ENCODE measurements around the gene MORC2. TPM values are rescaled to one million over a fixed set of nuclear protein-coding genes. Genes with fewer than 3 reads are reported as not detected.

MORC2 gene
- total and polyA plus RNA-seq, 10 of the 15 experiments (the other 5 are each of a cell fraction or from before 2014, with no cell fraction given) = 1.7 to 16.3 (median 9.0) TPM

DNA sequence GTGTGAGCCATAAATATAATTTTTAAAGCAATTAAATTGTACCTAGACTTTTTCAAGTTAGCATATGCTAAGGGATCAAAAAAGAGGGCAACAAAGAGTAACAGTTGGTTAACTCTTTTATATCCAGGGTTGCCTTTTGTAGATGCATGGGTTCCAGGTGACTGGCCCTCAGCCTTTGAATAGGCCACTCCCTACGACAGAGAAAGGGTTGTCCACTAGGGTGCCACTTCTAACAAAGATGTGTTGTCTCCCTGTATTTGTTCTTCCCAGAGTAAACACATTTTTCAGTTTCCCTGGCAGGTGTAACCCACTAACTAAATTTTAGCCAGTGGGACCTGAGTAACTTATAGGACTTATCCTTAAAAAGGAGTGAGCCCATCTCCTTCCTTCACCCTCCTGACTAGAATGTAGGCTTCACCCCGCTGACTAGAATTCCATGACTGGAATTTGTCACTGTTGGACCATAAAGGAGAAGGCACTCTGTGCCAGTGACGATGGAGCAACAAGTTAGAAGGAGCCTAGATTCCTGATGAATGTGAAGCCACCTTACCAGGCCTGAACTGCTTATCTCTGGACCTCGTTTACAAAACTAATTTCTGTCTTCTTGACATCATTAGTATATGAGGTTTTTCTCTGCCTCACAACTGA lies 17.1 kb upstream of the MORC2 start:
- Histone ChIP-seq H3K36me3 (ENCODE audit: control insufficient read depth in 2 of 2, insufficient read depth in 2 of 2, low read length in 1 of 2) (no peaks in the 10 kb centered on the region), H3K9ac (ENCODE audit: control insufficient read depth, insufficient read depth, low read length) (no peak overlapping the region), H3K27me3 (replicated peaks in 1 of 2; ENCODE audit: control insufficient read depth in 2 of 2, insufficient read depth in 2 of 2, low read length in 1 of 2) (no peaks in the 10 kb centered on the region; a peak in 1 of 4 replicates), H3K4me1 (ENCODE audit: control insufficient read depth, insufficient read depth, low read length) (no peaks in the 10 kb centered on the region), H3K4me2 (ENCODE audit: control insufficient read depth, insufficient read depth) (no peak overlapping the region), H3K9me3 (replicated peaks; ENCODE audit: control insufficient read depth, insufficient read depth, low read length) (no peaks in the 10 kb centered on the region), H3K27ac (ENCODE audit: control insufficient read depth, insufficient read depth) (no peak overlapping the region), H3K79me2 (ENCODE audit: control insufficient read depth, insufficient read depth, low read length) (no peaks in the 10 kb centered on the region), H2AFZ (ENCODE audit: control insufficient read depth, low read depth, low read length) (no peak overlapping the region), H4K20me1 (ENCODE audit: control insufficient read depth, insufficient read depth) (no peaks in the 10 kb centered on the region), H3K4me3 (no peak overlapping the region)
- ChIA-PET RAD21 (ENCODE audit: unreplicated experiment) (no interaction called here), SMC1A (ENCODE audit: uncharacterized antibody, unreplicated experiment) (no interaction called here), POLR2A (no interaction called here), CTCF (no interaction called here)
- ATAC-seq = no peak
- no peak for FAIRE-seq
- intact Hi-C loops (cut with micrococcal nuclease; ENCODE audit: unreplicated experiment) = no loop called here
- WGBS (ENCODE audit: insufficient coverage, insufficient replicate concordance, low lambda C conversion rate, missing lambda C conversion rate) = 64% methylated on average over 4 of the region's 4 CpGs
- TF ChIP-seq BCL11A (IDR thresholded peaks at IDR 0.05; ENCODE audit: low read depth, low read length) = no peak
- TF ChIP-seq CREB1 (IDR thresholded peaks at IDR 0.05; ENCODE audit: low read depth) = no peak
- TF ChIP-seq, protein P1, sequence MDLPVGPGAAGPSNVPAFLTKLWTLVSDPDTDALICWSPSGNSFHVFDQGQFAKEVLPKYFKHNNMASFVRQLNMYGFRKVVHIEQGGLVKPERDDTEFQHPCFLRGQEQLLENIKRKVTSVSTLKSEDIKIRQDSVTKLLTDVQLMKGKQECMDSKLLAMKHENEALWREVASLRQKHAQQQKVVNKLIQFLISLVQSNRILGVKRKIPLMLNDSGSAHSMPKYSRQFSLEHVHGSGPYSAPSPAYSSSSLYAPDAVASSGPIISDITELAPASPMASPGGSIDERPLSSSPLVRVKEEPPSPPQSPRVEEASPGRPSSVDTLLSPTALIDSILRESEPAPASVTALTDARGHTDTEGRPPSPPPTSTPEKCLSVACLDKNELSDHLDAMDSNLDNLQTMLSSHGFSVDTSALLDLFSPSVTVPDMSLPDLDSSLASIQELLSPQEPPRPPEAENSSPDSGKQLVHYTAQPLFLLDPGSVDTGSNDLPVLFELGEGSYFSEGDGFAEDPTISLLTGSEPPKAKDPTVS (IDR thresholded peaks at IDR 0.05; ENCODE audit: low read depth, low read length) = no peak
- TF ChIP-seq, protein P2, sequence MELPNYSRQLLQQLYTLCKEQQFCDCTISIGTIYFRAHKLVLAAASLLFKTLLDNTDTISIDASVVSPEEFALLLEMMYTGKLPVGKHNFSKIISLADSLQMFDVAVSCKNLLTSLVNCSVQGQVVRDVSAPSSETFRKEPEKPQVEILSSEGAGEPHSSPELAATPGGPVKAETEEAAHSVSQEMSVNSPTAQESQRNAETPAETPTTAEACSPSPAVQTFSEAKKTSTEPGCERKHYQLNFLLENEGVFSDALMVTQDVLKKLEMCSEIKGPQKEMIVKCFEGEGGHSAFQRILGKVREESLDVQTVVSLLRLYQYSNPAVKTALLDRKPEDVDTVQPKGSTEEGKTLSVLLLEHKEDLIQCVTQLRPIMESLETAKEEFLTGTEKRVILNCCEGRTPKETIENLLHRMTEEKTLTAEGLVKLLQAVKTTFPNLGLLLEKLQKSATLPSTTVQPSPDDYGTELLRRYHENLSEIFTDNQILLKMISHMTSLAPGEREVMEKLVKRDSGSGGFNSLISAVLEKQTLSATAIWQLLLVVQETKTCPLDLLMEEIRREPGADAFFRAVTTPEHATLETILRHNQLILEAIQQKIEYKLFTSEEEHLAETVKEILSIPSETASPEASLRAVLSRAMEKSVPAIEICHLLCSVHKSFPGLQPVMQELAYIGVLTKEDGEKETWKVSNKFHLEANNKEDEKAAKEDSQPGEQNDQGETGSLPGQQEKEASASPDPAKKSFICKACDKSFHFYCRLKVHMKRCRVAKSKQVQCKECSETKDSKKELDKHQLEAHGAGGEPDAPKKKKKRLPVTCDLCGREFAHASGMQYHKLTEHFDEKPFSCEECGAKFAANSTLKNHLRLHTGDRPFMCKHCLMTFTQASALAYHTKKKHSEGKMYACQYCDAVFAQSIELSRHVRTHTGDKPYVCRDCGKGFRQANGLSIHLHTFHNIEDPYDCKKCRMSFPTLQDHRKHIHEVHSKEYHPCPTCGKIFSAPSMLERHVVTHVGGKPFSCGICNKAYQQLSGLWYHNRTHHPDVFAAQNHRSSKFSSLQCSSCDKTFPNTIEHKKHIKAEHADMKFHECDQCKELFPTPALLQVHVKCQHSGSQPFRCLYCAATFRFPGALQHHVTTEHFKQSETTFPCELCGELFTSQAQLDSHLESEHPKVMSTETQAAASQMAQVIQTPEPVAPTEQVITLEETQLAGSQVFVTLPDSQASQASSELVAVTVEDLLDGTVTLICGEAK (IDR thresholded peaks at IDR 0.05; ENCODE audit: borderline replicate concordance) = no peak
- no peak for TF ChIP-seq ETV6 (conservative IDR thresholded peaks at IDR 0.05 in 1 of 2, IDR thresholded peaks at IDR 0.05 in 1 of 2; ENCODE audit: borderline replicate concordance in 1 of 2, low read depth in 1 of 2)
- no peak for TF ChIP-seq YY1 (IDR thresholded peaks at IDR 0.05; ENCODE audit: low read depth, low read length)
- TF ChIP-seq YBX1 (IDR thresholded peaks at IDR 0.05) = no peak
- TF ChIP-seq NFYA (IDR thresholded peaks at IDR 0.05; ENCODE audit: borderline replicate concordance, low read depth, low read length) = no peak
- in situ Hi-C loops (cut with MboI) = no loop called here
- DNase-seq (ENCODE audit: low read depth, low spot score) = no peak
- no TSS peak for BruUV-seq (replicated peaks)

Data from GM12878 (cell line).